ENCODE measurements around the gene RSAD1. TPM values are rescaled to one million over a fixed set of nuclear protein-coding genes. Genes with fewer than 3 reads are reported as not detected.

The RSAD1 gene
- total RNA-seq, 1 experiment from 2014 or later: 27.9 TPM

DNA sequence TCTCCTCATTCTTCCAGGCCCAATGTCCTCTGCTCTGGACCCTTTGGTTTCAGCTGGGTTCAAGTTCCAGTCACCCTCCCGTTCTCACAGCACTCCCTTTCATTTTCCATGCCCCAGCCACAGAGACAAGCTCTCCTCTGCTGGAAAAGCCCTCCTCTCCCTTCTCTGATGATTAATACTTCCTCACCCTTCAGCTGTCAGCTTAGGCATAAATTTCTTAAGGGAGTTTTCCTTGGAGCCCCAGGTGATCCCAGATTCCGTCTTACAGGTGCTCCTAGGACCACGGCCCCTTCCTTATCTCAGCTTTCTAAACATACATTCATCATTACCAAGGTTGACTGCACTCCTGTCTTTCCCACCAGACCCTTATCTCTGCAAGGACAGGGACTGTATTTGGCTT lies 20.4 kb upstream of the RSAD1 start:
- no peak for DNase-seq (ENCODE audit: low spot score)

DNA sequence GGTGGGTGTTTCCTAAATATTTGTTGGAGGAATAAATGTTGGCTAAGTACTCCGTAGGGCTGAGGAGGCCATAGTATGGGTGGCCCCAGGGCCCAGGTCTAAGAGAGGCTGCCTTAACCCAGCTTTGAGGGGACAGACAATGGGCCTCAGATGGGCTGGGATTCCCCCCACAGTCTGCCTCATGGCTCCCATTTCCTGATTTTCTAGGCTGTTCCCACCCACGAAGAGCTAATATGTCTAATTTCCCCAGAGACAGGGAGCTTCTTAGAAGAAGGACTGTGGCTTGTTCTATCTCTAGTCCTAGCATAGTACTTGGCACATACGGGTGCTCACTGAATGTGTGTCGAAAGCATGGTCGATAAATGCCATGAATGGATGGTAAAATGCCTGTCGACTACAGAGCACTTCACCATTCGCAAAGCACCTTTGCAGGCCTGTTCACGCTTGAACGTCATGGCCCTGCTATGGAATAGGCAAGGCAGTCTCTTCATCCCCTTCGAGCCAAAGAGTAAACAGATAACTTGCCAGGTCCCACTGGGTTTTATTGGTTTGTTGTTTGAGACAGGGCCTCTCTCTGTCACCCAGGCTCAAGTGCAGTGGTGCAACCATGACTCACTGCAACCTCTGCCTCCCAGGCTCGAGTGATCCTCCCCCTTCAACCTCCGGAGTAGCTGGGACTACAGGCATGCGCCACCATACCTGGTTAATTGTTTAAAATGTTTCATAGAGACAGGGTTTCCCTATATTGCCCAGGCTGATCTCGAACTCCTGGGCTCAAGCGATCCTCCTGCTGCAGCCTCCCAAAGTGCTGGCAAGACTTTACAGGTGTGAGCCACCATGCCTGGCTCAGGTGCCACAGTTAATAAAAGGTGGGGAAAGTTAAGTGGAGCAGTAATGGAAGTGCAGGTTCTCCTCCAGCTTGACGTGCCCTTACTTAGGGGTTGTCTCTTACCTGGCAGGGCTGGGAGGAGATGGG lies 19.7 kb upstream of the RSAD1 start:
- DNase-seq (ENCODE audit: low spot score): peak; percentile 67

DNA sequence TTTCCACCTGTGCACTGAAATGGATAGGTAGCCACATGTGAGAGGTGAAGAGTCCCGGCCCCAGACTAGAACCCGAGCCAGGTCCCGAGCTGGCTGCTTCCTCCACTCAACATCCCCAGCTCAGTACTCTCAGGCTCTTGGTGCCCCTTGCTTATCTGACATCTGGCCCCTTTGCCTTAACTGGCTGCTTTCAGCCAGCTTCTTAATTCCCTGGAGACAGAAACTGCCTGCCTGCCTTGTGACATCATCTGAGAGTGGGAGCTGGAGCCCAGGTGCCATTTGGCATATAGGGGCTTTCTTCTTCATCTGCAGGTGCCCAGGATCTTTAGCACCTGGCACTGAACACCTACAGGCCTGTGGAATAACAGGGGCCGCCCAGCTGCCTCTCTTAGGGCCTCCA lies 18.9 kb upstream of the RSAD1 start:
- DNase-seq (ENCODE audit: low spot score): no peak

DNA sequence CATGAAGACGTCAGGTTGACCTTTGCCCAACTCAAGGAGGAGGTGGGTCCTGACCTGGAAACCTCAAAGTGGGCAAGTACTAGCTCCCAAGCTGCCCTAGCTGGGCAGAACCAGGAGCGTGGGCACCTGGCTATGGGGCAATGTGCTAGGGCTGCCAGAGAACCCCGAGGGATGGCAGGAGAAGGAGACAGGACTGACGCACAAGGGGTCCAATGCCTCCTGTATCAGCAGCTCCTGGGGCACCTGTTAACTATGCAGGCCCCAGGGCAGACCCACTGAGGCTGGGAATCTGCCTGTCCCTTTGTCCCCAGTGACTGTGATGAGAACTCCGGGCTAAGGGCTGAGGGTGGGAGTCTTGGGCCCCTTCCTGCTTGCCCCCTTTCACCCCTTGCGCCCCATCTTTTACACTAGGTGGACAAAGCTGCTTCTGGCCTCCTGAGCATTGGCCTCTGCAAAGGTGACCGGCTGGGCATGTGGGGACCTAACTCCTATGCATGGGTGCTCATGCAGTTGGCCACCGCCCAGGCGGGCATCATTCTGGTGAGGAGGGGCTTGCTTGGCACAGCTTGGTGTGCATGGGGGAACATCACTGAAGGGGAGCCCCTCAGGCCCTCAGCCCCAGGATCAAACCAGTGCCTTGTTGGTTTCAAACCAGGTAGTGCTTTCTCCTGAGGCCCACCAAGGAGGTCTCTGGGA lies 17.7 kb upstream of the RSAD1 start:
- no peak for DNase-seq (ENCODE audit: low spot score)

DNA sequence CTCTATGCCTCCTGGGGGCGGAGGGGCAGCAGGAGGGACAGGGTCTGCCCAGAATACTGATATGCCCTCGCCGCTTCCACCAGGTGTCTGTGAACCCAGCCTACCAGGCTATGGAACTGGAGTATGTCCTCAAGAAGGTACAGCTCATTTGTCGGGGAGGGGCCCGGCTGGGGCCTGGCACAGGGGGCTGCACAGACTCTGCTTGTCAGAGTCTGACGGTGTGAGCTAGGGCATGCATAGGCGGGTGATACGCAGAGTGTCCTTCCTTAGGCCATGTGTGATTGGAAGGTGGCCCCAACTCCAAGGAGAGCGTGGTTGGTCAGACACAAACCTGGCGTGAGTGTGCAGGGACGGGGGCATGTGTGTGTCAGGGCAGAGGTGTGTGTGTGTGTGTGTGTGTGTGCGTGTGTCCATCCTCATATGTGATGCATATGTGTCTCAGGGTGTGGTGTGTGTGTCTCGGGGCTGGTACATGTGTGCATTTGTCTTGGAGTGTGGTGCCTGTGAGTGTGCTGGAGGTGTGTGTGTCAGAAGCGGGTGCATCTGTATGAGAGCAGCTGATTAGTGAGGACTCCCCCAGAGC lies 17.0 kb upstream of the RSAD1 start:
- no peak for DNase-seq (ENCODE audit: low spot score)

DNA sequence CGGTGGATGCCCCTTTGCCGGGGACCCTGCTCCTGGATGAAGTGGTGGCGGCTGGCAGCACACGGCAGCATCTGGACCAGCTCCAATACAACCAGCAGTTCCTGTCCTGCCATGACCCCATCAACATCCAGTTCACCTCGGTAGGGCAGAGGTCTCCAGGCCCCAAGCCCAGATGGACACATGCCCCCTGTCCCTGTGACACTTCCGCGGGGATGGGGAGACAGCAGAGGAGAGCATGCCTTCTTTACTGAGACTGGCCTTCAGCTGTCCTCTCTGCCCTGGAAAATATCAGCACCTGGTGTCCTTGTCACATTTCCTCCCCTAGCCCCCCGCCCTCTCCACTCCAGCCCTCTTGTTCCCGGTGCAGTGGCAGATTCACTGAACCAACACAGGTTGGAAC lies 16.2 kb upstream of the RSAD1 start:
- DNase-seq (ENCODE audit: low spot score): no peak

DNA sequence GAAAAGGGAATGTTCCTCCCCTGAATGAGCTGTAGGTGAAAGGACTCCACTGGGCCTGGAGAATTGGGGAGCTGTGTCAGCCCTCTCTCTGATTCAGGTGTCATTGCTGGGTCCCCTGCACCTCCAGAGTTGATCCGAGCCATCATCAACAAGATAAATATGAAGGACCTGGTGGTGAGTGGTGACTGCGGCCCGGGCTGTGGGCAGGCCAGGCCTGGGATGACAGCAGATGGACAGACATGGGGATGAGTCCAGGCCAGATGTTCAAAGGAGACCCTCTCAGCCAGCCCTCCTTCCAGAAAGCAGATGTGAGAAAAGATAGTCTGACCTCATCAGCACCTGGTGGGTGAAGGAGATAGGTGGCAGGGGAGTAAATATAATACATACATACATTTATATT lies 14.5 kb upstream of the RSAD1 start:
- DNase-seq (ENCODE audit: low spot score): no peak

DNA sequence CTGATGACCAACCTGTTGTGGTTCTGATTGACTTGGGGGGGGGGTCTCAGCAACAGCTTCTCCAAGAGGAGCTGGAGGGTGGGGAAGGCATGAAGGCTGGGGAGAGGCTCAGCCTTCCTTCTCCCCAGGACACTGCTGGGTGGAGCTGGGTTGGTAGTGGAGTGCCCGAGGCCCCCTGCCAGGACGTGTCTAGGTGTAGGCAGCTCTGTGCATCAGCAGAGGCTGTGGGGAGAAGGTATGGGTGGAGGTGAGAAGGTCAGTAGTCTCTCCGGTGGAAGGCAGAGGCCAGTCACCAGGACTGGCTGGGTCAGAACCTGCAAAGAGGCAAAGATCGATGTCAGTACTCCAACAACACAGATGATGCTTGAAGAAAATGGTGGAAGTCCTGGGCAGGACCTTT lies 13.9 kb upstream of the RSAD1 start:
- no peak for DNase-seq (ENCODE audit: low spot score)

DNA sequence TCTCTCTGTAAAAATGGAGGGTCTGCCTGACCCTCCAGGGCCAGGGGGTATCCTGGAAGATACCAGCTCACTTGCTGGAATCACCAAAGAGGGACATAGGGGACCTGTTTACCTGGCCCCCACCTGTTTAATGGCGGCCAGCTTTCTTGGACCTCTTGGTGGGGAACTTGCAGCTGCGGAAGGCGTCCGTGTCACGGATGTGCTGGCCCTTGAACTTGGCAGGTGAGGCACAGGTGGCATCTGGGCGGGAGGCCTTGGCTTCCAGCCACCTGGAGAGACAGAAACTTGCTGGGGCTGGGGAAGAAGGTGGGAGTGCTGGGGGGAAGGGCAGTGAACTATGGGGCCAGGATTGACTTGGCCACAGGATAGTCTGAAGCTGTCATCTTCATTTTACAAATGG lies 13.5 kb upstream of the RSAD1 start:
- DNase-seq (ENCODE audit: low spot score): no peak

DNA sequence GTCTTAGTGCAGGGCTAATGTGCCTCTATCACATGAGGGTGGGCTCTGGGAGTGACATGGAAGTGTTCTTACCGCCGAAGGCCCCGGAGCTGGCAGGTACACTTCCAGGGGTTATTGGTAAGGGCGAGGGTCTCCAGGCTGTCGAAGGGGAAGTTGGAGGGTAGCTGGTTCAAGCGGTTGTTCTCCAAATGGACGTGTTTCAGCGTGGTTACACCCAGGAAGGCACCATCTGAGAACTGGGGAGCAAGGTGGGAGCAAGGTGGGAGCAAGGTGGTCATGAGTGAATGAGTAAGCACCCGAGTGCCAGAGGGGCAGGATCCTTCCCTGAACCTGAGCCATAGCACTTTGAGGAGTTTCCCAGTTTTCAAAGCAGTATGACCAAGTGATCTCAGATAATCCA lies 13.0 kb upstream of the RSAD1 start:
- no peak for DNase-seq (ENCODE audit: low spot score)

DNA sequence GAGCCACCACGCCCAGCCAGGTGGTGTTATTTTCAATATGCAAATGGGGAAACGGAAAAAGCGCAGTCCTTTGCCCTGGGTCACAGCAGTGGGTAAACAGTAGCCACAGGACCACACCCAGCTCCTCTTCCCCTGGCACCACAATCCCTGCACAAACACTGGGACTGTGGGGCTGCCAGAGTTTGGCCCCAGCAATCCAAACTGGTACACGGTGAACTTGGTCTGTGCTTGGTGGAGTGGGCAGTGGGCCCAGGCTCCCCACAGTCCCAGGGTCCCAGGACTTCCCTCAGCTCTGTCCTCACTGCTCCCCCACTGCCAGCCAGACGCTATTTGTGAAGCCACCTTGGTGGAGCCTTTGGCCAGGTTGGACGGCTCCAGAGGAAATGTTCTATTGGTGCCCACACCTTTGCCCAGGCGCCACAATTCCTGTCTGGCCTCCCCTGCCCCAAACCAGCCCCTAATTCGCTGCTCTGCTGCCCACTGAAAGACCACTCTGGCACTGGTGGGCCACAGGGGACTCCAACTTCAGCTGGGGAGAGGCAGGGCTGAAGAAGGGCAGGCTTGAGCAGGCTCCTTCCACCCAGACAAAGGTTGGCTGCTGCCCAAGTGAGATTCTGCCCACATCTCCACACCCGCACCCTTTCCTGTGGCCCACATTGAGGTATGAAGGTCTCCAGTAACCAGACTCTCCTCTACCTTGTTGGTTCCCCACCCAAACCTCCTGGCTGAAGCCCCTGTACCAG lies 12.1 kb upstream of the RSAD1 start:
- DNase-seq (ENCODE audit: low spot score): no peak

DNA sequence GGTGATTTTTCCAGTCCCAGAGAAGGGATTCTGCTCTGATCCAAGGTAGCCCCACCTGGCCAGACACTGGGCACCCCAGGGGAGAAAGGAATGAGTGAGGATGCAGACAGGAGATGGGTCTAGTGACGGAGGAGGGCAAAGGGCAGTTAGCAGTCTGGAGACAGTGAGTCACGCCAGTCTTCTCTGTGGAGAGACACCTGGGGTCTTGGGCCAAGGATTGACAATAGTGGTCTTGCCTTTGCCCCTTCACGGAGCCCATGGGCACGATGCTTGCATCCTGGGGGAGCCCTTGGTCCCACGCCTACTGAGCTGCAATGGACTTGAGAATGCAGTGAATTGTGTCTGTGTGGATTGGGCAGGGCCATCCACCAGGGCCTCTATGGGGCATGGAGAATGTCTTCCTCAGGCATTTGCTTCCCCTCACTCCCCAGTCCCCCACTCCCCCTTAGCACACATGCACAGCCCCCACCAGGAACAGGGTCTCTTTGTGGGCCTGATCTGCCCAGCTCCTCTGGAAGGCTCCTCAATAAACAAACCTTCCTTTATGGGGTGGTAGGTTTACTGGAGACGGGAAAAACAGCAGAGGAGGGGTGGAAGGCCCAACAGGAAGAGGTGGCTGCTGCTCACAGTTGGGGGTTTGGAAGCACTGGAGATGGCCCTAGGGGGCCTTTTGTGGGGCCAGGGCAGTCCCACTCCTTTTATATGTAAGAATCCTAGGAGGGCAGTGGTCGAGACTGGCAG lies 11.4 kb upstream of the RSAD1 start:
- DNase-seq (ENCODE audit: low spot score): no peak

DNA sequence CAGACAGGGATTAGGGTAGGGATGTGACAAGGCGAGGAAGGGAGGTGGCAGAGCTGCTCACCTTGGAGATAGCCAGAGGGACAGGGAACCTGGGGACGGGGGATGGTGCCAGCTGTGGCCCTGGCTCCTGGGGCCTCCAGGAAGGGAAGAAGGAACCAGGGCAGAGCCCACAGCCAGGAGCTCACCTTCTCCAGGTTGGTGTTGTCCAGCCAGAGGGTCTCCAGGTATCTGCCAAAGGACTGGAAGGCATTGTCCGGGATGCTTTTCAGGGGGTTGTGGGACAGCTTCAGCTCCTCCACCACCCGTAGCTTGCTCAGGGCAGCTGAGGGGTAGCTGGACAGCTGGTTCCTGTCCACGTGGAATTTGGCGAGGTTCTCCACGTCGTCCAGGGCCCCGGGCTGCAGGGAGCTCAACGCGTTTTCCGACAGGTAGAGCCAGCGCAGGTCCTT lies 10.8 kb upstream of the RSAD1 start:
- DNase-seq (ENCODE audit: low spot score): no peak

DNA sequence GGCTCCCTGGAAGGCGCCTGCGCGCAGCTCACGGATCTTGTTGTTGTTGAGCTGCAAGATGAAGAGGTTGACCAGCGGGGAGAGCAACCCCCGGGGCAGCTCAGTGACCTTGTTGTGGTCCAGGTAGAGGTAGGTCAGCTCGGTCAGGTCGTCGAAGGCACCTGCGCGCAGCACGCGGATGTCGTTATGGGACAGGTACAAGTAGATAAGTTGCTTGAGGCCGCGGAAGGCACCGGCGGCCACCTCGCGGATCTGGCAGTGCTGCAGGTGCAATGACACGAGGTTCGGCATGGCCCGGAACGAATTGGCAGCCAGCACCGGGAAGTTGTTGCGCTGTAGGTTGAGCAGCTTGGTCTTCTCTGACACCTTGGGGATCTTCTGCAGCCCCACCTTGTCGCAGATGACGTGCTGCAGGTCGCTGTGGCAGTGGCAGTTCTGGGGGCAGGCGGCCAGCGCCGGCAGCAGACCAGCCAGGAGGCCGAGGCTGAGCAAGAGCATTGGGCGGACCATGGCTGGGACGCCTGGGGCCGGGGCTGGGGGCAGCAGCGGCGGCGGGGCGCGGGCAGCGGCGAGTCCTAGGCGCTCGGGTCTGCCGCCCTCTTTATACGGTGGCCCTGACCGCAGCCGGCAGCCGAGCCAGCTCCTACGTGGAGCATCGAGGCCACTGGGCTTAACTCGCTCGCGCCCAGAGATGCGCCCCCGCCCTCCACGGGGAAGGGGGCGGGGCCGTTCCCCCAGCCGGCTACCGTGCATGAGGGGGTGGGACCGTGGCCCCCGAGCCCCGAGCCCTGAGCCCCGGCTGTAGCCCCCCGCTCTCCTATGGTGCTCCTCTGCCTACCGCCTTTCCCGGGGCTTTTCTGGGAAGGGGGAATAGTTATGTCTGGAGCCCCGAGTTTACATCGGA lies 10.1 kb upstream of the RSAD1 start, which contains the start of gene CHAD:
CHAD (minus strand) TSS at position 577 of the 904 bp plus-strand sequence; CDS start at position 510, 67 bp downstream.
- DNase-seq (ENCODE audit: low spot score): no peak

DNA sequence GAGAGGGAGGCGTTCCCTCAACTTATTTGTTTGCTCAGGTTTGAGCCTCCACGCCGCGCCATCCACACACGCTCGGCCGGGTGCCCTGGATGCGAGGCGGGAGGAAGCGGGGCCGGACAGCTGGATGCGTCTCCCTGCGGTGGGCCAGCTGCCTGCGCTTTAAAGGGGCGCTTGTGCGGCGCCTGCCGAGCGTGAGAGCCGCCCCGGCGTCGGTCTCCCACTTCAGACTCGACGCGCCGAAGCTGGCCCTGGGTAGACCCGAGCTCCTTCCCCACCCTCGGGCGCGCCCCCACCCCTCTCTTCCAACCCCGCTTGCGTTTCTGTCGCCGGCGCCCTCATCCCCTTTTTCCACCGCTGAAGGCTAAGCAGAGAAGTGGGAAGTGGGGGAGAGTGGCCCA lies 9.5 kb upstream of the RSAD1 start:
- DNase-seq (ENCODE audit: low spot score): no peak

DNA sequence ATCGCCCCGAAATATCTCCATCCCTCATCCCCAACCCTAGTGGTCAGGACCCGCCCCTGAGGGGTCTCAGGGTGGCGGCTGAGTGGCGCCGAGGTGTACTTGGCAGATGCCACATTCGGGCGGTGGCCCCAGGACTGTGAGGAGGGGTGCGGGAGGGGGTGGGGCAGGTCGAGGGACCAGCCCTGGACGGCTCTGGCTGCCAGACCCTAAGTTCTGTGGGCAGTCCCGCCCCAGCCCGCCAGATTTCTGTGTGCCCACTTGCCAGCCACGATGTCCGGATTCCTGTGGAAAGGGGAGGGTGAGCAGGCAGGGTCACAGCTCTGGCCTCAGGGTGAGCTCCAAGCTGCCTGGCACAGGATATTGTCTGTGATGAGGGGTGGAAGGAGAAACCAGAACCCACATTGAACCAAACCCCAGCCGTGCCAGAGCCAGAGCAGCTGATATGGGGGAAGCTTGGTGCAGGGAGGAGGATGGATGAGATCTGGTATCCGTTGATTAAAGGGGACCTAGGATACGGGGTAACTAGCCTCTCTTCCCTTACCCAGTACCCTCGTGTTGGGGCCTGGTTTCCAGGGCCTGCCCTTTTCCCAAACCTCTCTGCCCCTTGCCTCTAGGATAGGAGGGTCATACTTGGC lies 8.9 kb upstream of the RSAD1 start:
- DNase-seq (ENCODE audit: low spot score): no peak

DNA sequence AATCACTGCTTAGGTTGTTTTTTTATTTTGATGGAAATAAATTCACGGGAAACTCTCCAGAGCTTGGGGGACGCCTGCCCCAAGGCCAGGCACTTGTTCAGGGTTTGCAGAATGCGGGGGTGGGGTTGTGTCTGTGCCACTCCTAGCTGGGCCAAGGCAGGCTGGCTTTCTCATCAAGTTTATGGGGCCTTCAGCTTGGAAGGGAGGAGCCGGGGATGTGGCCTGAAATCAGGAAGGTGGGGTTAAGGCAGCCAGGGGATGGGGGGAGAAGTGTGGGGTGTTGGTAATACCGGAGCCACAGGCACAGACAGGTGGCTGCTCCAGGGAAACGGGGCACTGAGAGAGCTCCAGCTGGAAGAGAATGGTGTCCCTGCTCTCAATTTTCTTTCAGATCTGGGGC lies 8.2 kb upstream of the RSAD1 start:
- DNase-seq (ENCODE audit: low spot score): no peak

DNA sequence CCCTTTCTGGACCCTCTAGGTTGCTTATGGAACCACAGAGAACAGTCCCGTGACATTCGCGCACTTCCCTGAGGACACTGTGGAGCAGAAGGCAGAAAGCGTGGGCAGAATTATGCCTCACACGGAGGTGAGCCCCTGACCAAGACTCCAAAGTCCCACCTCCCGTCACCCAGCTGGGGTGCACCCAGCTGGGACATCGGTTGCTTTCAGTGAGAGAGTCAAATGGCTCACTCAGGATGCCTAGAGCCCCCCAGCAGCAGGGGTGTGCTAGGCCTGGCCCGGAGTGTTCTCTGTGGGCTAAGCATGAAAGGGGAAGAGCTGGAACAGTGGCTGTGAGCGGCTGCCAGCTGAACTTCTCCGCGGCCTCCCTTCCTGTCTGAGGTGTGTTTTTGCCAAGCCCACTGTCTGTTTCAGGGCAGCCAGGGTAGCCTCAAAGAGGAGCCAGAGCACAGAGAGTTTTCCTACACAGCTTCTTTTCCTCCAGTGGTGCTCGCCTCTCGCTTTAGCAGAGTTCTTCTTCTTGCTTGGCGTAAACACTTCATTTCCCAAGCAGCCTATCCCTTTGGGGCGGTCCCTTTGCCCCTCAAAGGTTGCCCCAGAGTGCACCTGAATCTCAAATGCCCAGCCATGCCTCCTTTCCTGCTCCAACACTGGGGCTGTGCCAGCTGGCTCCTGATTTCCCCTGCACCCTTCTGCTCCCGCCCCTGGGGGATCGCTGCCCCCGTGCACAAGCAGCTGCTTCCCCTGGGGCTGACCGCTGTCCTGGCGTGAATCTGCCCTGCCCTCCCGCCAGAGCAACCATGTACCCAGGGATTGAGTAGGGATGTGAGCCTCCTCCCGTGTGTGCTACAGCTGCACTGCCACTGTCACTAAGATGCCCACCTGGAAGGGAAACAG lies 7.4 kb upstream of the RSAD1 start:
- no peak for DNase-seq (ENCODE audit: low spot score)

All from HT-29 (cell line).